GM12874 (cell line): Measurements from ENCODE around the gene BACH2.

Experiments used
- CTCF ChIP-seq: IDR thresholded peaks from 2 replicates; pipeline ENCODE4 v1.5.1; 2011; ENCODE audit warnings: low read depth, mild to moderate bottlenecking, control low read depth, low read length, moderate library complexity; ENCODE audit not compliant: insufficient read depth

The BACH2 gene

GRCh38 chr6:90024633-90025032, 272.0 kb downstream of the BACH2 start:
- no peak for TF ChIP-seq CTCF

- no peak for TF ChIP-seq CTCF
Observed at GRCh38 chr6:90021711-90022110, 274.9 kb downstream of the BACH2 start.

- TF ChIP-seq CTCF: no peak
Observed at GRCh38 chr6:90020746-90021145, 275.9 kb downstream of the BACH2 start.

GRCh38 chr6:90019216-90019615, 277.4 kb downstream of the BACH2 start:
- no peak for TF ChIP-seq CTCF

GRCh38 chr6:90015883-90016282, 280.8 kb downstream of the BACH2 start:
- no peak for TF ChIP-seq CTCF

- TF ChIP-seq CTCF: no peak
Observed at GRCh38 chr6:90008908-90009501, 287.6 kb downstream of the BACH2 start.

GRCh38 chr6:90008189-90008907, 288.3 kb downstream of the BACH2 start:
- no peak for TF ChIP-seq CTCF
